Measurements from ENCODE around the gene STEEP1. TPM values are rescaled to one million over a fixed set of nuclear protein-coding genes. Genes with fewer than 3 reads are reported as not detected.

STEEP1 gene
- total and polyA plus RNA-seq, 2 of the 13 experiments (the other 11 are each of a cell fraction or from before 2014, with no cell fraction given): 7.7 to 23.1 TPM

DNA sequence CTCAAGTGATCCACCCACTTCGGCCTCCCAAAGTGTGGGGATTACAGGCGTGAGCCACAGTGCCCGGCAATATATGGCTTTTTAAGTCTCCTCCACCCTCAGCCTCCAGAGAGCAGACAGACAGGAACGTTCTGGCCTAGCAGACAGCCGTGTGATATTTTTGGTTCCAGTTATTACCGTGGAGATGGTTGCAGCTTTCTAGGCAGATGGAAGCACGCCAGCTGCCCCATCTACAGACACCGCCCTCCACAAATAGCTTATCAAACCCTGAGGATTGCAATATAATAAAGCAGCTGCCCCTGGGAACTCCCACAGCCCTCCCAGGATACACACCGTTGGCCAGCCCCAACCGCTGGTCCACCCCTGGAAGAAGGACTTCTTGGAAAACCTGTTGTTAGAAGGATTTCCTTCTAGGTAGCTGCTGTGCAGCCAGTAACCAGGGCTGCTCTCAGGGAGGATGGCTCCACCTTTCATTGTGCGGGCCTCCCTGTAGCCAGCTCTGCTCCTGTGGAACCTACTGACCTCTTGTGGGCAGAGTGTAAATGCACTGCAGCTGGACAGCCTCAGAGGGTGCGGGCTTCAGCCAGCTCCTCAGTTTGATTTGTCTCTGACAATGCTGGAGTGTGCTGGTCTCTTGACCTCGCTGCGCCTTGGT, 52.9 kb downstream of the STEEP1 start (continued):
- 0 out of 2 replicates have a peak, but pooled peaks have one; percentile 23 for TF ChIP-seq IRF2 (CRISPR knock-in tag; IDR thresholded peaks at IDR 0.05)
- TF ChIP-seq, protein P1, sequence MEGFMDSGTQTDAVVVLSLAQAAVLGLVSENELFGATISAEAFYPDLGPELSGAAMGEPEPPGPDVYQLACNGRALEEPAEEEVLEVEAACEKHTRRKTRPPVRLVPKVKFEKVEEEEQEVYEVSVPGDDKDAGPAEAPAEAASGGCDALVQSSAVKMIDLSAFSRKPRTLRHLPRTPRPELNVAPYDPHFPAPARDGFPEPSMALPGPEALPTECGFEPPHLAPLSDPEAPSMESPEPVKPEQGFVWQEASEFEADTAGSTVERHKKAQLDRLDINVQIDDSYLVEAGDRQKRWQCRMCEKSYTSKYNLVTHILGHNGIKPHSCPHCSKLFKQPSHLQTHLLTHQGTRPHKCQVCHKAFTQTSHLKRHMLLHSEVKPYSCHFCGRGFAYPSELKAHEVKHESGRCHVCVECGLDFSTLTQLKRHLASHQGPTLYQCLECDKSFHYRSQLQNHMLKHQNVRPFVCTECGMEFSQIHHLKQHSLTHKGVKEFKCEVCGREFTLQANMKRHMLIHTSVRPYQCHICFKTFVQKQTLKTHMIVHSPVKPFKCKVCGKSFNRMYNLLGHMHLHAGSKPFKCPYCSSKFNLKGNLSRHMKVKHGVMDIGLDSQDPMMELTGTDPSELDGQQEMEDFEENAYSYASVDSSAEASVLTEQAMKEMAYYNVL (CRISPR knock-in tag; IDR thresholded peaks at IDR 0.05; ENCODE audit: borderline replicate concordance): no peak
- no peak for TF ChIP-seq RFXANK (CRISPR knock-in tag; IDR thresholded peaks at IDR 0.05)
- peak; percentile 93 for TF ChIP-seq RAD21 (CRISPR knock-in tag; IDR thresholded peaks at IDR 0.05)
- TF ChIP-seq ZNF263 (CRISPR knock-in tag; IDR thresholded peaks at IDR 0.05): no peak
- TF ChIP-seq REL (CRISPR knock-in tag; conservative IDR thresholded peaks at IDR 0.05): no peak
- TF ChIP-seq MED1 (CRISPR knock-in tag; IDR thresholded peaks at IDR 0.05): no peak
- TF ChIP-seq TEAD3 (CRISPR knock-in tag; optimal IDR thresholded peaks at IDR 0.05; ENCODE audit: borderline replicate concordance): no peak
- TF ChIP-seq ARID3A (IDR thresholded peaks at IDR 0.05; ENCODE audit: low read depth, low read length): 0 out of 2 replicates have a peak, but pooled peaks have one; percentile 17
- TF ChIP-seq ZNF747 (CRISPR knock-in tag; IDR thresholded peaks at IDR 0.05; ENCODE audit: borderline replicate concordance): no peak
- no peak for TF ChIP-seq NFYB (CRISPR knock-in tag; IDR thresholded peaks at IDR 0.05)
- TF ChIP-seq AHR (CRISPR knock-in tag; IDR thresholded peaks at IDR 0.05): no peak
- no peak for TF ChIP-seq RAD51 (IDR thresholded peaks at IDR 0.05; ENCODE audit: borderline replicate concordance)
- 0 out of 2 replicates have a peak, but pooled peaks have one; percentile 7 for TF ChIP-seq FOSL2 (CRISPR knock-in tag; IDR thresholded peaks at IDR 0.05)
- TF ChIP-seq ZNF264 (CRISPR knock-in tag; IDR thresholded peaks at IDR 0.05): no peak
- TF ChIP-seq RARG (CRISPR knock-in tag; IDR thresholded peaks at IDR 0.05; ENCODE audit: low read depth): no peak
- TF ChIP-seq KLF11 (CRISPR knock-in tag; IDR thresholded peaks at IDR 0.05): no peak
- TF ChIP-seq, protein P2, sequence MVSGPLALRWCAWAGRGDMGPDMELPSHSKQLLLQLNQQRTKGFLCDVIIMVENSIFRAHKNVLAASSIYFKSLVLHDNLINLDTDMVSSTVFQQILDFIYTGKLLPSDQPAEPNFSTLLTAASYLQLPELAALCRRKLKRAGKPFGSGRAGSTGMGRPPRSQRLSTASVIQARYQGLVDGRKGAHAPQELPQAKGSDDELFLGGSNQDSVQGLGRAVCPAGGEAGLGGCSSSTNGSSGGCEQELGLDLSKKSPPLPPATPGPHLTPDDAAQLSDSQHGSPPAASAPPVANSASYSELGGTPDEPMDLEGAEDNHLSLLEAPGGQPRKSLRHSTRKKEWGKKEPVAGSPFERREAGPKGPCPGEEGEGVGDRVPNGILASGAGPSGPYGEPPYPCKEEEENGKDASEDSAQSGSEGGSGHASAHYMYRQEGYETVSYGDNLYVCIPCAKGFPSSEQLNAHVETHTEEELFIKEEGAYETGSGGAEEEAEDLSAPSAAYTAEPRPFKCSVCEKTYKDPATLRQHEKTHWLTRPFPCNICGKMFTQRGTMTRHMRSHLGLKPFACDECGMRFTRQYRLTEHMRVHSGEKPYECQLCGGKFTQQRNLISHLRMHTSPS (CRISPR knock-in tag; IDR thresholded peaks at IDR 0.05; ENCODE audit: low read depth): no peak
- TF ChIP-seq MTF2 (CRISPR knock-in tag; IDR thresholded peaks at IDR 0.05; ENCODE audit: borderline replicate concordance): no peak

Data from HepG2 (cell line).